Measurements from ENCODE around the gene TBXAS1.

TBXAS1 gene

GRCh38 chr7:140016540-140016939, 187.5 kb downstream of the TBXAS1 start:
- ChIA-PET POLR2A (no interaction called here), CTCF (interaction anchor here (2.1 to 5.1 kb wide), 2 partner anchors 11 to 13 kb away, joined by 7 to 16 read pairs; no protein-coding TSS in a partner anchor)
- TF ChIP-seq CTCF (IDR thresholded peaks at IDR 0.05; ENCODE audit: insufficient read depth, low read length, missing control alignments): no peak

DNA sequence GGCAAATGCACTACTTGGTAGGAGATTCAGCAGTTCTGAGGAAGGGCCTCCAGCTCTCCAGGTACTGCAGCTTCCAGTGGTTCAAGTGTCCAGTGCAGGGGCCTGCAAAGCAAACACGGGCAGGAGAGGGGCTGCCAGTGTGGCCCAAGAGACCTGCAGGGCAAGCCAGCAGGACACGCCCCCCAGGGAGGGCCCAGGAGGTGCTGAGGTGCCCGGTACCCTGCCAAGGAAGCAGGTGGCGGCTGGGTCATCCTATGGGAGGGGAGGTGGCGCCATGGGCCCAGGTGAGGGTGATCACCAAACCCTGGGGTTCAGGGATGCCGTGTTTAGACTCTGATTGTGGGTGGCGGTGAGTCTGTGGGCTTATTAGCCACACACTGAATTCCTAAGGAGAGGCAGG, 188.0 kb downstream of the TBXAS1 start:
- TF ChIP-seq CTCF (IDR thresholded peaks at IDR 0.05; ENCODE audit: insufficient read depth, low read length, missing control alignments): no peak
- no peak overlapping the region for H3K4me3 ChIP-seq (ENCODE audit: low read depth, low read length)
- ChIA-PET POLR2A (no interaction called here), CTCF (interaction anchor here (2.1 to 5.1 kb wide), 3 partner anchors 11 to 415 kb away, joined by 7 to 16 read pairs (median 9); no protein-coding TSS in a partner anchor)
- no peak for DNase-seq (ENCODE audit: low read depth, low spot score)

More at GRCh38 chr7:140016540-140016939, 187.5 kb downstream of the TBXAS1 start:
- H3K4me3 ChIP-seq (ENCODE audit: low read depth, low read length): no peak overlapping the region
- DNase-seq (ENCODE audit: low read depth, low spot score): no peak

DNA sequence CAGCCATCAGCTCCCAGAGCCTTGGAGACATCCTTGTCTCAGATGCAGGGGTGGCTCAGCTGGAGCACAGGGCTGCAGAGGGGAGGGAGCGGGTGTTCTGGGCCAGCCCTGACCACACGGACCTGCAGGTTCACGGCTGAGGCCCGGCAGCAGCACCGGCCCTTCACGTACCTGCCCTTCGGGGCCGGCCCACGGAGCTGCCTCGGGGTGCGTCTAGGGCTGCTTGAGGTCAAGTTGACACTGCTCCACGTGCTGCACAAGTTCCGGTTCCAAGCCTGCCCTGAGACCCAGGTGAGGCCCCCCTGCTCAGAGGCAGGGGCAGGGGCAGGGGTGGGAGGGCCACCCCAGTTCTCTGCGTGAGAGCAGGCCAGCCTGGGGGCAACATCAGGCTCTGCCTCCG, 188.5 kb downstream of the TBXAS1 start:
- POLR2A ChIA-PET: no interaction called here
- CTCF ChIA-PET: interaction anchor here (1.2 to 5.1 kb wide), 4 partner anchors 12 to 416 kb away, joined by 4 to 16 read pairs (median 8); no protein-coding TSS in a partner anchor
- no peak for TF ChIP-seq CTCF (IDR thresholded peaks at IDR 0.05; ENCODE audit: insufficient read depth, low read length, missing control alignments)
- DNase-seq (ENCODE audit: low read depth, low spot score): no peak
- no peak overlapping the region for H3K4me3 ChIP-seq (ENCODE audit: low read depth, low read length)

- DNase-seq (ENCODE audit: low read depth, low spot score): no peak
- ChIA-PET CTCF (interaction anchor here (0.9 to 5.1 kb wide), 9 partner anchors 12 to 416 kb away, joined by 4 to 16 read pairs (median 7); no protein-coding TSS in a partner anchor), POLR2A (no interaction called here)
- H3K4me3 ChIP-seq (ENCODE audit: low read depth, low read length): no peak overlapping the region
- no peak for TF ChIP-seq CTCF (IDR thresholded peaks at IDR 0.05; ENCODE audit: insufficient read depth, low read length, missing control alignments)
Measured at GRCh38 chr7:140018125-140019043, 189.3 kb downstream of the TBXAS1 start.

- H3K4me3 ChIP-seq (ENCODE audit: low read depth, low read length): no peak overlapping the region
- TF ChIP-seq CTCF (IDR thresholded peaks at IDR 0.05; ENCODE audit: insufficient read depth, low read length, missing control alignments): no peak
- no peak for DNase-seq (ENCODE audit: low read depth, low spot score)
- ChIA-PET POLR2A (no interaction called here), CTCF (interaction anchor here (0.9 to 5.1 kb wide), 7 partner anchors 13 to 417 kb away, joined by 4 to 16 read pairs (median 9); no protein-coding TSS in a partner anchor)
Measured at GRCh38 chr7:140019172-140019571, 190.1 kb downstream of the TBXAS1 start.

- no peak overlapping the region for H3K4me3 ChIP-seq (ENCODE audit: low read depth, low read length)
- no peak for TF ChIP-seq CTCF (IDR thresholded peaks at IDR 0.05; ENCODE audit: insufficient read depth, low read length, missing control alignments)
- DNase-seq (ENCODE audit: low read depth, low spot score): no peak
- CTCF ChIA-PET: interaction anchor here (0.6 to 5.1 kb wide), 6 partner anchors 14 to 418 kb away, joined by 3 to 16 read pairs (median 9); no protein-coding TSS in a partner anchor
- POLR2A ChIA-PET: no interaction called here
Measured at GRCh38 chr7:140019606-140020005, 190.5 kb downstream of the TBXAS1 start.
